Vagina (tissue), 2 donors: ENCODE data around the gene EXOC3.

Source experiments
- POLR2AphosphoS5 ChIP-seq, 2 donors: sonication (generic); formaldehyde crosslinking; IDR thresholded peaks; one replicate each; pipeline ENCODE4 v1.9.0; 2017; ENCODE audit warnings: antibody characterized with exemption in 2 of 2, mild to moderate bottlenecking in 2 of 2, low read depth in 1 of 2; ENCODE audit not compliant: insufficient read depth in 1 of 2
- TF ChIP-seq, protein P1 (sequence below), 3 experiments: fragments of 450-650 bp in 2 of 3; fragments of 200-600 bp in 1 of 3; sonication (generic) in 1 of 3; IDR thresholded peaks; one replicate each; pipeline ENCODE4 v1.5.1; 2017 to 2019; ENCODE audit warnings: antibody characterized with exemption in 3 of 3, mild to moderate bottlenecking in 2 of 3, moderate library complexity in 2 of 3

DNA sequence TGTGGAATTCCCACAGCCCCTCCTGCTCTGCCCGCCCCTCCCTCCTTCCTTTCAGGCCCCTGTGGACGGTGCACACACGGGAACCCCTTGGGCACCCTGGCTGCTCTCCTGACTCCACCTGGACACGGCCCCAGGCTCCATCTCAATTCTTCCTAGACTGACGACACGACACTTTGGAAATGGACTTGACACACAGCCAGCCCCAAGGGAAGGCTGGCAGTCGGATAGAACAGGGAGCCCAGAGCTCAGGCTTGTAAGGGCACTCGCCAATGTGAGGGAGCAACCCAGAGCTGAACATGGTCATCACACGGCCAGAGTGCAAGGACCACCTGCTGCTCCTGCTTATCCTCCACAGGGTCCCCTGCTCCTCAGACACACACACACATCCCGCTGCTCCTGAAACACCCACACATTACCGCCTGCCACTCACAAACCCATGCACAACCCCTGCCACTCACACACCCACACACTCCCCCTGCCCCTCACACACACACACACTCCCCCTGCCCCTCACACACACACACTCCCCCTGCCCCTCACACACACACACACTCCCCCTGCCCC, 72.4 kb downstream of the EXOC3 start:
- TF ChIP-seq, protein P1, sequence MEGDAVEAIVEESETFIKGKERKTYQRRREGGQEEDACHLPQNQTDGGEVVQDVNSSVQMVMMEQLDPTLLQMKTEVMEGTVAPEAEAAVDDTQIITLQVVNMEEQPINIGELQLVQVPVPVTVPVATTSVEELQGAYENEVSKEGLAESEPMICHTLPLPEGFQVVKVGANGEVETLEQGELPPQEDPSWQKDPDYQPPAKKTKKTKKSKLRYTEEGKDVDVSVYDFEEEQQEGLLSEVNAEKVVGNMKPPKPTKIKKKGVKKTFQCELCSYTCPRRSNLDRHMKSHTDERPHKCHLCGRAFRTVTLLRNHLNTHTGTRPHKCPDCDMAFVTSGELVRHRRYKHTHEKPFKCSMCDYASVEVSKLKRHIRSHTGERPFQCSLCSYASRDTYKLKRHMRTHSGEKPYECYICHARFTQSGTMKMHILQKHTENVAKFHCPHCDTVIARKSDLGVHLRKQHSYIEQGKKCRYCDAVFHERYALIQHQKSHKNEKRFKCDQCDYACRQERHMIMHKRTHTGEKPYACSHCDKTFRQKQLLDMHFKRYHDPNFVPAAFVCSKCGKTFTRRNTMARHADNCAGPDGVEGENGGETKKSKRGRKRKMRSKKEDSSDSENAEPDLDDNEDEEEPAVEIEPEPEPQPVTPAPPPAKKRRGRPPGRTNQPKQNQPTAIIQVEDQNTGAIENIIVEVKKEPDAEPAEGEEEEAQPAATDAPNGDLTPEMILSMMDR (IDR thresholded peaks at IDR 0.05), result no peak
- no peak for TF ChIP-seq POLR2AphosphoS5 (IDR thresholded peaks at IDR 0.05; ENCODE audit: insufficient read depth in 1 of 2, low read depth in 1 of 2)
